Measurements from ENCODE around the gene SCAF8.

GRCh38 chr6:154849475-154849874, 116.3 kb downstream of the SCAF8 start:
- TF ChIP-seq TAF1 (IDR thresholded peaks at IDR 0.05; ENCODE audit: borderline replicate concordance, insufficient read depth, low read length) (no peak), POLR2AphosphoS5 (IDR thresholded peaks at IDR 0.05; ENCODE audit: low read depth, low read length) (no peak), FOXP2 (optimal IDR thresholded peaks at IDR 0.05; ENCODE audit: borderline replicate concordance, extremely low read depth, extremely low read length, insufficient read depth) (no peak)

Data from PFSK-1 (cell line).